H1 (cell line): Measurements from ENCODE around the gene WIPF1. TPM values are rescaled to one million over a fixed set of nuclear protein-coding genes. Genes with fewer than 3 reads are reported as not detected.

Experiments used
- ASH2L ChIP-seq: fragments of 200-600, 300-600 bp; sonication (generic); IDR thresholded peaks from one replicate; pipeline ENCODE4 v1.7.1; 2017; ENCODE audit warnings: low read length
- KDM1A ChIP-seq: fragments of 200-600, 300-600 bp; sonication (generic); IDR thresholded peaks from 2 replicates; pipeline ENCODE4 v1.7.1; 2016; ENCODE audit warnings: mild to moderate bottlenecking, low read length, borderline replicate concordance
- RBBP5 ChIP-seq: IDR thresholded peaks from 2 replicates; pipeline ENCODE4 v1.7.1; 2012; ENCODE audit warnings: low read depth, mild to moderate bottlenecking, inconsistent platforms, low read length, moderate library complexity, borderline replicate concordance
- SIRT6 ChIP-seq: IDR thresholded peaks from one replicate; pipeline ENCODE4 v1.7.1; 2012; ENCODE audit warnings: low read length, inconsistent platforms
- TAF7 ChIP-seq: optimal IDR thresholded peaks from 2 replicates; pipeline ENCODE3; 2011; ENCODE audit warnings: low read depth, mild to moderate bottlenecking, inconsistent platforms, low read length, moderate library complexity, borderline replicate concordance
- ZNF274 ChIP-seq: IDR thresholded peaks from 2 replicates; pipeline ENCODE4 v1.7.0; 2012; ENCODE audit warnings: low read length, borderline replicate concordance; ENCODE audit errors: extremely low read depth
- polyA plus RNA-seq, 7 experiments: library from polyadenylated mRNA; depleted of rRNA in 3 of 7; stranded (reverse) in 5 of 7; unstranded in 2 of 7; fragments of >200 nt in 5 of 7; fragments of 200-250 nt in 2 of 7; gene quantifications; 1 replicate in 5 of 7; 2 replicates in 1 of 7; 4 replicates in 1 of 7; pipeline versions ENCODE4 v1.2.1 to v1.2.3, GENCODE V29; 2011 to 2013; ENCODE audit warnings: missing spikeins in 2 of 7, mixed read lengths in 2 of 7
- total RNA-seq: library from RNA; stranded (reverse); fragmentation: NEBNext Ultra II Directional; extraction: Animal tissue kit (Norgen Biotek cat#: 25700); gene quantifications from 2 replicates; pipeline ENCODE4 v1.2.1, GENCODE V29; 2021

The WIPF1 gene
- total and polyA plus RNA-seq, 2 of the 8 experiments (the other 6 are each of a cell fraction or from before 2014, with no cell fraction given), result 4.7 to 5.2 TPM

- no peak for TF ChIP-seq ZNF274
- TF ChIP-seq RBBP5, result no peak
- no peak for TF ChIP-seq ASH2L
- no peak for TF ChIP-seq SIRT6
- no peak for TF ChIP-seq TAF7
- no peak for TF ChIP-seq KDM1A
These were observed 8.7 kb upstream of the WIPF1 start (continued) for GRCh38 chr2:174606336-174606735.
